ENCODE results near the gene SNAP25.

The SNAP25 gene

GRCh38 chr20:10297223-10297622, 78.6 kb downstream of the SNAP25 start:
- Histone ChIP-seq H3K79me2 (ENCODE audit: low read length) (no peaks in the 10 kb centered on the region), H3K4me3 (ENCODE audit: low read length) (no peak overlapping the region), H2AFZ (ENCODE audit: low read length) (no peak overlapping the region), H3K27me3 (replicated peaks; ENCODE audit: insufficient read depth, low read length) (no peaks in the 10 kb centered on the region), H3K9ac (ENCODE audit: low read length) (no peak overlapping the region), H3K4me2 (ENCODE audit: low read depth, low read length) (no peak overlapping the region), H3F3A (ENCODE audit: insufficient read depth, low read length) (no peaks in the 10 kb centered on the region), H3K9me2 (replicated peaks; ENCODE audit: insufficient read depth, low read length) (no peaks in the 10 kb centered on the region; the same call in 1 of the 2 replicates), H3K9me3 (replicated peaks; ENCODE audit: insufficient read depth, low read length) (no peaks in the 10 kb centered on the region), H3K36me3 (replicated peaks; ENCODE audit: insufficient read depth, low read length) (no peaks in the 10 kb centered on the region), H3K4me1 (ENCODE audit: low read length) (no peaks in the 10 kb centered on the region), H3K27ac (ENCODE audit: low read length) (no peak overlapping the region), H4K20me1 (ENCODE audit: insufficient read depth, low read length) (no peaks in the 10 kb centered on the region)
- no peak for DNase-seq
- TF ChIP-seq EZH2phosphoT487 (IDR thresholded peaks at IDR 0.05; ENCODE audit: low read length) = no peak
- TF ChIP-seq EZH2 (optimal IDR thresholded peaks at IDR 0.05; ENCODE audit: low read depth, low read length) = no peak
- TF ChIP-seq CTCF (IDR thresholded peaks at IDR 0.05; ENCODE audit: low read length) = no peak

- no peak for DNase-seq
- Histone ChIP-seq H3K27me3 (replicated peaks; ENCODE audit: insufficient read depth, low read length) (no peaks in the 10 kb centered on the region), H3K36me3 (replicated peaks; ENCODE audit: insufficient read depth, low read length) (no peaks in the 10 kb centered on the region), H4K20me1 (ENCODE audit: insufficient read depth, low read length) (no peaks in the 10 kb centered on the region), H3K79me2 (ENCODE audit: low read length) (no peaks in the 10 kb centered on the region), H3K4me2 (ENCODE audit: low read depth, low read length) (no peak overlapping the region), H3K9ac (ENCODE audit: low read length) (no peak overlapping the region), H3K27ac (ENCODE audit: low read length) (no peak overlapping the region), H3K4me3 (ENCODE audit: low read length) (no peak overlapping the region), H3K4me1 (ENCODE audit: low read length) (no peaks in the 10 kb centered on the region), H3K9me2 (replicated peaks; ENCODE audit: insufficient read depth, low read length) (no peaks in the 10 kb centered on the region; the same call in 1 of the 2 replicates), H3K9me3 (replicated peaks; ENCODE audit: insufficient read depth, low read length) (no peaks in the 10 kb centered on the region), H3F3A (ENCODE audit: insufficient read depth, low read length) (no peaks in the 10 kb centered on the region), H2AFZ (ENCODE audit: low read length) (no peak overlapping the region)
- TF ChIP-seq EZH2 (optimal IDR thresholded peaks at IDR 0.05; ENCODE audit: low read depth, low read length) (no peak), CTCF (IDR thresholded peaks at IDR 0.05; ENCODE audit: low read length) (no peak), EZH2phosphoT487 (IDR thresholded peaks at IDR 0.05; ENCODE audit: low read length) (no peak)
These were observed 79.1 kb downstream of the SNAP25 start for GRCh38 chr20:10297684-10298240.

GRCh38 chr20:10300582-10301446, 82.2 kb downstream of the SNAP25 start:
- TF ChIP-seq CTCF (IDR thresholded peaks at IDR 0.05; ENCODE audit: low read length) (no peak), EZH2phosphoT487 (IDR thresholded peaks at IDR 0.05; ENCODE audit: low read length) (no peak), EZH2 (optimal IDR thresholded peaks at IDR 0.05; ENCODE audit: low read depth, low read length) (no peak)
- Histone ChIP-seq H3F3A (ENCODE audit: insufficient read depth, low read length) (no peaks in the 10 kb centered on the region), H3K4me3 (ENCODE audit: low read length) (no peak overlapping the region), H2AFZ (ENCODE audit: low read length) (no peak overlapping the region), H3K36me3 (replicated peaks; ENCODE audit: insufficient read depth, low read length) (no peaks in the 10 kb centered on the region), H3K9me3 (replicated peaks; ENCODE audit: insufficient read depth, low read length) (no peaks in the 10 kb centered on the region), H3K9me2 (replicated peaks; ENCODE audit: insufficient read depth, low read length) (no peaks in the 10 kb centered on the region), H3K79me2 (ENCODE audit: low read length) (no peaks in the 10 kb centered on the region), H4K20me1 (ENCODE audit: insufficient read depth, low read length) (no peaks in the 10 kb centered on the region), H3K27ac (ENCODE audit: low read length) (no peak overlapping the region), H3K4me1 (ENCODE audit: low read length) (no peaks in the 10 kb centered on the region), H3K9ac (ENCODE audit: low read length) (no peak overlapping the region), H3K27me3 (replicated peaks; ENCODE audit: insufficient read depth, low read length) (no peaks in the 10 kb centered on the region), H3K4me2 (ENCODE audit: low read depth, low read length) (no peak overlapping the region)
- no peak for DNase-seq
